ENCODE data around the gene STARD3NL. TPM values are rescaled to one million over a fixed set of nuclear protein-coding genes. Genes with fewer than 3 reads are reported as not detected.
"Not testable (repeated sequence)": the region's sequence is repeated elsewhere in the genome, so short reads cannot be mapped to it uniquely, and the experiment has no call there.

The STARD3NL gene
- total RNA-seq, 1 donor from 2014 or later, result 46.7 TPM

DNA sequence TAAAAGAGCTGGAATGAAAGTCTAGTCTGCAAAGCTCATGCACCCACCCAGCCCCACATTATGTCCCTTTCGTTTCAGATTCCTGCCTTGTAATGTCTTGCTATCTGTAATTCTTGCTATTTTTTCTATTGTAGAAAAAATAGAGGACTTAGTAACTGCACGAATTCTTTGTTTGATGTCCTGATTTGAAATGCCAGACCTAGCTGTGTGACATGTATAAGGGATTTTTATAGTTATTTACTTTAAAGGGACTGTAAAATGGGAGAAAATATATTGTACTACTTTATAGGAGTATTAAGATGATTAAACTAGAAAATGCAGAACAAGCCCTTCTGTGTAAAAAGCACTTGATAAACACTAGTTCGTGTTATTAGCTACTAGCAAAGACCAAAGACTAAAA, 63.0 kb downstream of the STARD3NL start:
- no peaks in the 10 kb centered on the region for H3K36me3 Mint-ChIP-seq
- H3K4me3 Mint-ChIP-seq, result no peak overlapping the region
- TF ChIP-seq, protein P1, sequence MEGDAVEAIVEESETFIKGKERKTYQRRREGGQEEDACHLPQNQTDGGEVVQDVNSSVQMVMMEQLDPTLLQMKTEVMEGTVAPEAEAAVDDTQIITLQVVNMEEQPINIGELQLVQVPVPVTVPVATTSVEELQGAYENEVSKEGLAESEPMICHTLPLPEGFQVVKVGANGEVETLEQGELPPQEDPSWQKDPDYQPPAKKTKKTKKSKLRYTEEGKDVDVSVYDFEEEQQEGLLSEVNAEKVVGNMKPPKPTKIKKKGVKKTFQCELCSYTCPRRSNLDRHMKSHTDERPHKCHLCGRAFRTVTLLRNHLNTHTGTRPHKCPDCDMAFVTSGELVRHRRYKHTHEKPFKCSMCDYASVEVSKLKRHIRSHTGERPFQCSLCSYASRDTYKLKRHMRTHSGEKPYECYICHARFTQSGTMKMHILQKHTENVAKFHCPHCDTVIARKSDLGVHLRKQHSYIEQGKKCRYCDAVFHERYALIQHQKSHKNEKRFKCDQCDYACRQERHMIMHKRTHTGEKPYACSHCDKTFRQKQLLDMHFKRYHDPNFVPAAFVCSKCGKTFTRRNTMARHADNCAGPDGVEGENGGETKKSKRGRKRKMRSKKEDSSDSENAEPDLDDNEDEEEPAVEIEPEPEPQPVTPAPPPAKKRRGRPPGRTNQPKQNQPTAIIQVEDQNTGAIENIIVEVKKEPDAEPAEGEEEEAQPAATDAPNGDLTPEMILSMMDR (conservative IDR thresholded peaks at IDR 0.05), result no peak
- no peaks in the 10 kb centered on the region for H3K9me3 Mint-ChIP-seq
- DNase-seq (ENCODE audit: extremely low spot score, unreplicated experiment), result no peak
- no peaks in the 10 kb centered on the region for H3K4me1 Mint-ChIP-seq (ENCODE audit: unreplicated experiment)
- no peak overlapping the region for H3K27ac Mint-ChIP-seq
- H3K27me3 Mint-ChIP-seq, result peaks cover 3% of the 10 kb centered on the region

DNA sequence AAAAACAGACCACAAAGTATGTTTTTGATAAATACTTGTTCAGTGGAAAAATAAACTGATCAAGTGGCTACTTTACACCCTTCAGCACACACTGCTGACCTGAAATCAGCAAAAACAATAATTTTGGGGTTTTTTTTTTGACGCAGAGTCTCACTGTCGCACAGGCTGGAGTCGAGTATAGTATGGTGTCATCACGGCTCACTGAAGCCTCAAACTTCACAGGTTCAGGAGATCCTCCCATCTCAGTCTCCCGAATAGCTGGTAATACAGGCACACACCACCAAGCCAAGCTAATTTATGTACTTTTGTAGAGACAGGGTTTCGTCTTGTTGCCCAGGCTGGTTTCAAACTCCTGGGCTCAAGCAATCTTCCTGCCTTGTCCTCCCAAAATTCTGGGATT, 64.8 kb downstream of the STARD3NL start:
- Mint-ChIP-seq H3K9me3 (no peaks in the 10 kb centered on the region), H3K36me3 (no peaks in the 10 kb centered on the region), H3K4me1 (ENCODE audit: unreplicated experiment) (no peaks in the 10 kb centered on the region), H3K27me3 (peaks cover 3% of the 10 kb centered on the region), H3K27ac (no peak overlapping the region), H3K4me3 (no peak overlapping the region)
- DNase-seq (ENCODE audit: extremely low spot score, unreplicated experiment), result no peak
- TF ChIP-seq, protein P1 (conservative IDR thresholded peaks at IDR 0.05), result no peak

DNA sequence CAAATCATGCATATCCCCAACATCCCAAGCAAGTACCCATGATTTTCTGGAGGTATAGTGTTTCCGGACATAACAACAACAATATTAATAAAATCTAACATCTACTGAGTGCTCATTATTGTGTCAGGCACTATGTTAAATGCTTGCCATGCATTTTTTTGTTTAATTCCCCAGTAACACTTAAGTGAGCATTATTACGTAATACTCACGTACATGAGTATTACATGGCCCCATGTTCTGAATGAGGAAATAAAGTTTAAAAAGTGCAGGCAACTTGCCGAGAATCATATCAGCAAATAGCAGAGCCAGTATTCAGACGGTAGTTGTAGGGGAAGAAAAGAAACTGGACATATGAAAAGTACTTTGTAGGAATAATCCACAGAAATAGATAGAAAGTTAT, 65.3 kb downstream of the STARD3NL start:
- not testable (repeated sequence) for H3K27ac Mint-ChIP-seq; H3K9me3 Mint-ChIP-seq; H3K36me3 Mint-ChIP-seq; H3K4me1 Mint-ChIP-seq (ENCODE audit: unreplicated experiment); H3K4me3 Mint-ChIP-seq; H3K27me3 Mint-ChIP-seq; DNase-seq (ENCODE audit: extremely low spot score, unreplicated experiment)

DNA sequence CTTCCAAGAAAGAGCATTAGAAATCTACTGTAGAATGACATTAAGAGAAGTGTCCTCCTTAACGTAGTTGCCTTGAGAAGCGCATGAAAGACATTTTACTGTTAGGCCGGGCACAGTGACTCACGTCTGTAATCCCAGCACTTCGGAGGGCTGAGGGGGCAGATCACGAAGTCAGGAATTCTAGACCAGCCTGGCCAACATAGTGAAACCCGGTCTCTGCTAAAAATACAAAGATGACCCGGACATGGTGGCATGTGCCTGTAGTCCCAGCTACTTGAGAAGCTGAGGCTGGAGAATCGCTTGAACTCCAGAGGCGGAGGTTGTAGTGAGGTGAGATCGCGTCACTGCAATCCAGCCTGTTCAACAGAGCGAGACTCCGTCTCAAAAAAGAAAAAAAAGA, 66.5 kb downstream of the STARD3NL start:
- TF ChIP-seq, protein P1 (conservative IDR thresholded peaks at IDR 0.05), result no peak
- peaks cover 3% of the 10 kb centered on the region for H3K27me3 Mint-ChIP-seq
- no peaks in the 10 kb centered on the region for H3K4me1 Mint-ChIP-seq (ENCODE audit: unreplicated experiment)
- no peak for DNase-seq (ENCODE audit: extremely low spot score, unreplicated experiment)
- H3K4me3 Mint-ChIP-seq, result no peak overlapping the region
- H3K9me3 Mint-ChIP-seq, result no peaks in the 10 kb centered on the region
- H3K27ac Mint-ChIP-seq, result no peak overlapping the region
- no peaks in the 10 kb centered on the region for H3K36me3 Mint-ChIP-seq

DNA sequence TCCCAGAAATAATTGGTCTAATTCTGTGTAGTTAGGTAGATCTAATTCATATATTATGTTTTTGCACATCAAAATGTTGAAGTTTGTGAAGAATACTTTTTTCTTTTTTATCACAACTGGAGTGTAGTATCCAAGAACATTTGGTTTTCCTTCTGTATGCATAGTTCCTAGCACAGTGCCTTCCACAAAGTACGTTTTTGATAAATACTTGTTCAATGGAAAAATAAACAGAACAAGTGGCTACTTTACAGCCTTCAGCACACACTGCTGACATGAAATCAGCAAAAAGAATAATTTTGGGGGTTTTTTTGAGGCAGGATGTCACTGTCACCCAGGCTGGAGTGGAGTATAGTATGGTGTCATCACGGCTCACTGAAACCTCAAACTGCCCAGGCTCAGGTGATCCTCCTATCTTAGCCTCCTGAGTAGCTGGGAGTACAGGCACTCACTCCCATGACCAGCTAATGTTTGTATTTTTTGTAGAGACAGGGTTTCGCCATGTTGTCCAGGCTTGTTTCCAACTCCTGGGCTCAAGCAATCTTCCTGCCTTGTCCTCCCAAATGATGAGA, 67.4 kb downstream of the STARD3NL start:
- no peak overlapping the region for H3K4me3 Mint-ChIP-seq
- no peaks in the 10 kb centered on the region for H3K4me1 Mint-ChIP-seq (ENCODE audit: unreplicated experiment)
- no peaks in the 10 kb centered on the region for H3K36me3 Mint-ChIP-seq
- H3K9me3 Mint-ChIP-seq, result no peaks in the 10 kb centered on the region
- no peak overlapping the region for H3K27ac Mint-ChIP-seq
- H3K27me3 Mint-ChIP-seq, result peaks cover 3% of the 10 kb centered on the region
- TF ChIP-seq, protein P1 (conservative IDR thresholded peaks at IDR 0.05), result no peak
- no peak for DNase-seq (ENCODE audit: extremely low spot score, unreplicated experiment)

DNA sequence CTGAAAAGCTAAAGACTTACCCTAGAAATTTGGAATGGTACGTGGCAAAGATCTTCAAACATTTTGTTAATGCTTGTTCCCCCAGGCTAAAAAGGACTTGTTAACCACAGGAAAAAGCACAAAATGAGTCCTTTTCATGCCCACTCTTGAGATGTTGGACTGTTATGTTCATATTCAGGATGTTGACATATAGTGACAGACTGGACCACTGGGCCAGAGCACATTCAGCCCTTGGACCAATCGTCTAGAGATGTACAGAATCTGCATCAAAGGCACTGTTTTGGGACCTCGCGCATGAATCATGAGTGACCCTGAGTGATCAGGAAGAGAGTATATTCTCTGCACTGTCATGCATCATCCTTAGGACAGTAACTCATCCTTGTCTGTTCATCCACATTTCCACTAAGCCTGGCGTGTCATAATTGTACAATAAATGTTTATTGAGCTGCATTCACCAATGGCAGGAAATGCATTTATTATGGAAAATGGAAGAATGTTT, 70.1 kb downstream of the STARD3NL start:
- no peak for DNase-seq (ENCODE audit: extremely low spot score, unreplicated experiment)
- Mint-ChIP-seq H3K4me3 (no peak overlapping the region), H3K4me1 (ENCODE audit: unreplicated experiment) (no peaks in the 10 kb centered on the region)

DNA sequence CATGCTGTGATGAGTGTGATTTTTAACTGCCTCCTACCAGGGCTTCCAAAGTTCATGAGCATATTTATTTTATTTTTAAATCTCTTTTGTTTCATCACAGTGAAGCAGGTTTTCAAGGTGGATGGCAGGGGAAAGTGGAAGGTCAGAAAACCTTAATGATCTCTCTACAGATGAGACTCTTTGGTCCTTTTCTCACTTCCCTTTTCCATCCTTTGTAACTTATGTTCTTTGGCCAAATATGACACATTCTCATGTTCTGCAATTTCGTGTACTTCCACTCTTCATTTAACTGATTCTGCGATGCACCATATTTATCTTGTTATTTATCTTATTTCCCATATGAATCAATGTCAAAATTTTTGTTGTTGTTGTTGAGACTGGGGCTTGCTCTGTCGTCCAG, 71.8 kb downstream of the STARD3NL start:
- not testable (repeated sequence) for DNase-seq (ENCODE audit: extremely low spot score, unreplicated experiment); H3K27ac Mint-ChIP-seq; H3K4me3 Mint-ChIP-seq; H3K27me3 Mint-ChIP-seq; H3K36me3 Mint-ChIP-seq; H3K9me3 Mint-ChIP-seq; H3K4me1 Mint-ChIP-seq (ENCODE audit: unreplicated experiment)

More for the DNA sequence above, 70.1 kb downstream of the STARD3NL start:
- Mint-ChIP-seq H3K27ac (no peak overlapping the region), H3K36me3 (no peaks in the 10 kb centered on the region), H3K9me3 (no peaks in the 10 kb centered on the region), H3K27me3 (peaks cover 3% of the 10 kb centered on the region)
- TF ChIP-seq, protein P1 (conservative IDR thresholded peaks at IDR 0.05), result no peak
